GM18508 (cell line): ENCODE results near the gene CEP192.

Experiments used
- ATAC-seq: cut with Tn5 transposase; IDR thresholded peaks from one replicate; pipeline ENCODE4 v1.9.1; 2021; ENCODE audit warnings: moderate number of reproducible peaks; ENCODE audit not compliant: insufficient read depth, unreplicated experiment

Gene CEP192

GRCh38 chr18:13136056-13136903, 145.1 kb downstream of the CEP192 start:
- no peak for ATAC-seq

- no peak for ATAC-seq
Observed at GRCh38 chr18:13136904-13137669, 145.9 kb downstream of the CEP192 start.

GRCh38 chr18:13137670-13138419, 146.7 kb downstream of the CEP192 start:
- peak; percentile 88 for ATAC-seq

GRCh38 chr18:13138420-13139139, 147.4 kb downstream of the CEP192 start:
- ATAC-seq: no peak

GRCh38 chr18:13139885-13140450, 148.8 kb downstream of the CEP192 start:
- ATAC-seq: no peak

- no peak for ATAC-seq
Observed at GRCh38 chr18:13141209-13141608, 150.0 kb downstream of the CEP192 start.

GRCh38 chr18:13145636-13146190, 154.6 kb downstream of the CEP192 start:
- ATAC-seq: no peak

- ATAC-seq: no peak
Observed at GRCh38 chr18:13147130-13147529, 156.0 kb downstream of the CEP192 start.

GRCh38 chr18:13151656-13152055, 160.5 kb downstream of the CEP192 start:
- no peak for ATAC-seq

GRCh38 chr18:13158428-13158827, 167.3 kb downstream of the CEP192 start:
- ATAC-seq: no peak

GRCh38 chr18:13159579-13159978, 168.4 kb downstream of the CEP192 start:
- ATAC-seq: no peak

- ATAC-seq: no peak
Observed at GRCh38 chr18:13161276-13161899, 170.2 kb downstream of the CEP192 start.

GRCh38 chr18:13163167-13163927, 172.2 kb downstream of the CEP192 start:
- no peak for ATAC-seq

GRCh38 chr18:13164406-13164805, 173.2 kb downstream of the CEP192 start:
- ATAC-seq: no peak

- no peak for ATAC-seq
Observed at GRCh38 chr18:13165636-13166423, 174.7 kb downstream of the CEP192 start.

- ATAC-seq: no peak
Observed at GRCh38 chr18:13173578-13174145, 182.5 kb downstream of the CEP192 start.
